ENCODE results near the gene PTRH1.

- no peak for TF ChIP-seq POLR2A (IDR thresholded peaks at IDR 0.05)
- TF ChIP-seq CTCF (IDR thresholded peaks at IDR 0.05) = no peak
Measured at GRCh38 chr9:127697575-127697974, 17.9 kb downstream of the PTRH1 start.
